Vagina (tissue), 2 donors: ENCODE results near the gene OR12D2. TPM values are rescaled to one million over a fixed set of nuclear protein-coding genes. Genes with fewer than 3 reads are reported as not detected.
"Not testable (repeated sequence)": the region's sequence is repeated elsewhere in the genome, so short reads cannot be mapped to it uniquely, and the experiment has no call there.

Source experiments
- DNase-seq, 2 donors: peaks; one replicate each; pipeline ENCODE4 v3.0.0-alpha.2; 2017; ENCODE audit errors: extremely low spot score in 2 of 2
- H3K27ac ChIP-seq: fragments of 200-600 bp; sonication (generic); one replicate; pipeline ENCODE4 v1.5.1; 2019
- H3K27me3 ChIP-seq: fragments of 200-600 bp; sonication (generic); one replicate; pipeline ENCODE4 v1.5.1; 2019
- H3K36me3 ChIP-seq, 2 donors: fragments of 200-600 bp; sonication (generic); one replicate each; pipeline ENCODE4 v1.5.1; 2017 to 2019
- H3K4me1 ChIP-seq: fragments of 200-600 bp; sonication (generic); one replicate; pipeline ENCODE4 v1.5.1; 2019
- H3K4me3 ChIP-seq, 2 donors: fragments of 200-600 bp; sonication (generic); 1 replicate in 1 of 2; 2 replicates in 1 of 2; pipeline ENCODE4 v1.5.1; 2016 to 2019
- H3K9me3 ChIP-seq: fragments of 200-600 bp; sonication (generic); one replicate; pipeline ENCODE4 v1.5.1; 2019
- POLR2A ChIP-seq, 2 donors: fragments of 450-650 bp; IDR thresholded peaks; one replicate each; pipeline ENCODE4 v1.6.1; 2017; ENCODE audit warnings: antibody characterized with exemption in 2 of 2, mild to moderate bottlenecking in 2 of 2, moderate library complexity in 2 of 2
- POLR2AphosphoS5 ChIP-seq, 2 donors: sonication (generic); formaldehyde crosslinking; IDR thresholded peaks; one replicate each; pipeline ENCODE4 v1.9.0; 2017; ENCODE audit warnings: antibody characterized with exemption in 2 of 2, mild to moderate bottlenecking in 2 of 2, low read depth in 1 of 2; ENCODE audit not compliant: insufficient read depth in 1 of 2
- intact Hi-C: fragments of 100-400 bp; cut with DNase I; formaldehyde crosslinking; loops from one replicate; pipeline ENCODE4 v1.15.1; 2023
- total RNA-seq: library from RNA; depleted of rRNA; stranded (reverse); fragments of >200 nt; gene quantifications from one replicate; pipeline ENCODE4 v1.2.3, GENCODE V29; 2016
- TF ChIP-seq, protein P1 (sequence below), 3 experiments: fragments of 450-650 bp in 2 of 3; fragments of 200-600 bp in 1 of 3; sonication (generic) in 1 of 3; IDR thresholded peaks; one replicate each; pipeline ENCODE4 v1.5.1; 2017 to 2019; ENCODE audit warnings: antibody characterized with exemption in 3 of 3, mild to moderate bottlenecking in 2 of 3, moderate library complexity in 2 of 3

OR12D2 gene
- total RNA-seq, result not detected

DNA sequence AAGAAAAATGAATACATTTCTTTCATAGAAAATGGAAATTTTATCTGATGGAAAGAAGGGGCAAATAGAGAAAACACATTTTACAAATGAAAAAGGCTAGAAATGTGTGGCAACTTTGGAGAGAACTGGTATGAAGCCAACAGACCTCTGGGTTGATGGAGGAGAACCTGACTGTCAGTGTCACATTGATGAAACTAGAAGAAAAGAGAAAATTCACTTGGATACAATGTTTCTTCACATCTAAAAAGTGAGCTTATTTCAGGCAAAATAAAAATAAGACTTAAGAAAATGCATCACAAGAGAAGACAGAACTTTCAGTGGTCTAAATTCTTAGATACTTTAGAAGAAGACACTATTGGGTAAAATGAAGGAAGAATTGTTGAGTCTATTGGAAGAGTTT, at the start of gene OR12D2:
OR12D2 (plus strand) TSS at position 301 of the 400 bp plus-strand sequence. CDS start 1,069 bp downstream, outside the sequence.
- H3K27me3 ChIP-seq, result no peaks in the 10 kb centered on the region
- intact Hi-C loops, result no loop called here
- H3K9me3 ChIP-seq, result no peaks in the 10 kb centered on the region
- no peaks in the 10 kb centered on the region for H3K4me1 ChIP-seq
- no peak within 1 kb of the TSS for H3K27ac ChIP-seq
- TF ChIP-seq POLR2AphosphoS5 (IDR thresholded peaks at IDR 0.05; ENCODE audit: insufficient read depth in 1 of 2, low read depth in 1 of 2), result no peak
- no peak for TF ChIP-seq POLR2A (IDR thresholded peaks at IDR 0.05)
- TF ChIP-seq, protein P1, sequence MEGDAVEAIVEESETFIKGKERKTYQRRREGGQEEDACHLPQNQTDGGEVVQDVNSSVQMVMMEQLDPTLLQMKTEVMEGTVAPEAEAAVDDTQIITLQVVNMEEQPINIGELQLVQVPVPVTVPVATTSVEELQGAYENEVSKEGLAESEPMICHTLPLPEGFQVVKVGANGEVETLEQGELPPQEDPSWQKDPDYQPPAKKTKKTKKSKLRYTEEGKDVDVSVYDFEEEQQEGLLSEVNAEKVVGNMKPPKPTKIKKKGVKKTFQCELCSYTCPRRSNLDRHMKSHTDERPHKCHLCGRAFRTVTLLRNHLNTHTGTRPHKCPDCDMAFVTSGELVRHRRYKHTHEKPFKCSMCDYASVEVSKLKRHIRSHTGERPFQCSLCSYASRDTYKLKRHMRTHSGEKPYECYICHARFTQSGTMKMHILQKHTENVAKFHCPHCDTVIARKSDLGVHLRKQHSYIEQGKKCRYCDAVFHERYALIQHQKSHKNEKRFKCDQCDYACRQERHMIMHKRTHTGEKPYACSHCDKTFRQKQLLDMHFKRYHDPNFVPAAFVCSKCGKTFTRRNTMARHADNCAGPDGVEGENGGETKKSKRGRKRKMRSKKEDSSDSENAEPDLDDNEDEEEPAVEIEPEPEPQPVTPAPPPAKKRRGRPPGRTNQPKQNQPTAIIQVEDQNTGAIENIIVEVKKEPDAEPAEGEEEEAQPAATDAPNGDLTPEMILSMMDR (IDR thresholded peaks at IDR 0.05), result no peak
- H3K4me3 ChIP-seq, result no peak within 1 kb of the TSS
- H3K36me3 ChIP-seq, result no peaks in the 10 kb centered on the region
- DNase-seq, result no peak

GRCh38 chr6:29349348-29349747, 46.1 kb upstream of the OR12D2 start:
- H3K36me3 ChIP-seq, H3K9me3 ChIP-seq, H3K27ac ChIP-seq, intact Hi-C loops, DNase-seq, H3K4me1 ChIP-seq, H3K4me3 ChIP-seq, H3K27me3 ChIP-seq: not testable (repeated sequence)

DNA sequence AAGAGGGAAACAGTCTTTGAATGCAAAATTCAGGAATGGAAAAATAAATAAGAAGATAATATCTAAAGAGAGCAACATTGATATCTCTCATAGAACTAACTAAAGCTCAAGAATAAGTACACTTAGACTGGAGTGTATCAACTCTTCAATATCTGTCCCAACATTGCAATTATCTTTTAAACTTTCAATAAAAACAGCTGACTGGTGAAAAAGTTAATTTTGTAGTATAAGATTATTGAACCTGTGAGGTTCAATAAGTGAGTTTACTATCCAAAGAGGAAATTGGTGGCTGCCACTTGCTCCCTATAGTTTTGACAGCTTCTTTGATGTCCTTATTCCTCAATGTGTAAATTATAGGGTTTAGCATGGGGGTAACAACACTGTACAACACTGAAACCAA, 40.5 kb upstream of the OR12D2 start:
- TF ChIP-seq, protein P1 (IDR thresholded peaks at IDR 0.05), result no peak
- TF ChIP-seq POLR2A (IDR thresholded peaks at IDR 0.05) (no peak), POLR2AphosphoS5 (IDR thresholded peaks at IDR 0.05; ENCODE audit: insufficient read depth in 1 of 2, low read depth in 1 of 2) (no peak)
- no peak for DNase-seq
- Histone ChIP-seq H3K4me1 (no peaks in the 10 kb centered on the region), H3K27me3 (no peaks in the 10 kb centered on the region), H3K9me3 (no peaks in the 10 kb centered on the region), H3K36me3 (no peaks in the 10 kb centered on the region), H3K4me3 (no peak overlapping the region), H3K27ac (no peak overlapping the region)
- intact Hi-C loops, result no loop called here

GRCh38 chr6:29355603-29356002, 39.8 kb upstream of the OR12D2 start:
- no peaks in the 10 kb centered on the region for H3K27me3 ChIP-seq
- intact Hi-C loops, result no loop called here
- no peak for DNase-seq
- no peak for TF ChIP-seq POLR2A (IDR thresholded peaks at IDR 0.05)
- no peak for TF ChIP-seq POLR2AphosphoS5 (IDR thresholded peaks at IDR 0.05; ENCODE audit: insufficient read depth in 1 of 2, low read depth in 1 of 2)
- TF ChIP-seq, protein P1 (IDR thresholded peaks at IDR 0.05), result no peak
- H3K9me3 ChIP-seq, result no peaks in the 10 kb centered on the region
- no peaks in the 10 kb centered on the region for H3K36me3 ChIP-seq
- H3K27ac ChIP-seq, result no peak overlapping the region
- no peaks in the 10 kb centered on the region for H3K4me1 ChIP-seq
- no peak overlapping the region for H3K4me3 ChIP-seq

- no peak for DNase-seq
- Histone ChIP-seq H3K9me3 (no peaks in the 10 kb centered on the region), H3K27ac (no peak within 1 kb of the TSS), H3K27me3 (no peaks in the 10 kb centered on the region), H3K4me3 (no peak within 1 kb of the TSS), H3K36me3 (no peaks in the 10 kb centered on the region), H3K4me1 (no peaks in the 10 kb centered on the region)
- intact Hi-C loops, result loop anchor here (5.0 kb wide), 1 partner anchor 561 kb away; no protein-coding TSS in a partner anchor
- TF ChIP-seq POLR2AphosphoS5 (IDR thresholded peaks at IDR 0.05; ENCODE audit: insufficient read depth in 1 of 2, low read depth in 1 of 2) (no peak), POLR2A (IDR thresholded peaks at IDR 0.05) (no peak)
- TF ChIP-seq, protein P1 (IDR thresholded peaks at IDR 0.05), result no peak
Observed at GRCh38 chr6:29368765-29369164, 26.7 kb upstream of the OR12D2 start, which contains the start of gene OR5V1. Gene OR5V1, minus strand, starts transcription at chr6:29368865. Its CDS starts 12,670 bp downstream, at chr6:29356195.
